HS-5 (cell line): ENCODE data around the gene SH3PXD2B.
"Not testable (repeated sequence)": the region's sequence is repeated elsewhere in the genome, so short reads cannot be mapped to it uniquely, and the experiment has no call there.

ENCODE experiments used
- DNase-seq: peaks from one replicate; pipeline ENCODE4 v3.0.0-alpha.2; 2012; ENCODE audit warnings: low read depth

Gene SH3PXD2B

GRCh38 chr5:172302047-172302710 lies 152.1 kb downstream of the SH3PXD2B start:
- no peak for DNase-seq

DNA sequence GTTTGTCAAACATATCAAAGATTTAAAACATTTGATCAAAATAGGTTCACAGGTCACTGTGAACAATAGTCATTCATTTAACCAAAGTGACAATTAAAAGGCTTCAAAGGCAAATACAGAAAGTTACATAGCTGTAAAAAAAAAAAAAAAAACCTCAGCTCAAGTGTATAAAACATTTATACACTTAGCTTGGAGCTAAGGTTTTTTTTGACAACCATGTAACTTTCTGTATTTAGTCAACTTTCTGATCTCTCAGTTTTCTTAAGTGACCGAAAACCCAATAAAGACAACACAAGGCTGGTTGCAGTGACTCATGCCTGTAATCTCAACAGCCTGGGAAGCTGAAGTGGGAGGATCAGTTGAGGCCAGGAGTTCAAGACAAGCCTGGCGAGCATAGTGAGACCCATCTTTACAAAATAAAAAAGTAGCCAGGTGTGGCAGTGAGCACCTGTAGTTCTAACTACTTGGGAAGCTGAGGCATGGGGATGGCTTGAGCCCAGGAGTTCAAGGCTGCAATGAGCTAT lies 154.3 kb downstream of the SH3PXD2B start:
- DNase-seq, result no peak

- DNase-seq, result no peak
Measured at GRCh38 chr5:172294831-172295230, 159.5 kb downstream of the SH3PXD2B start.

DNA sequence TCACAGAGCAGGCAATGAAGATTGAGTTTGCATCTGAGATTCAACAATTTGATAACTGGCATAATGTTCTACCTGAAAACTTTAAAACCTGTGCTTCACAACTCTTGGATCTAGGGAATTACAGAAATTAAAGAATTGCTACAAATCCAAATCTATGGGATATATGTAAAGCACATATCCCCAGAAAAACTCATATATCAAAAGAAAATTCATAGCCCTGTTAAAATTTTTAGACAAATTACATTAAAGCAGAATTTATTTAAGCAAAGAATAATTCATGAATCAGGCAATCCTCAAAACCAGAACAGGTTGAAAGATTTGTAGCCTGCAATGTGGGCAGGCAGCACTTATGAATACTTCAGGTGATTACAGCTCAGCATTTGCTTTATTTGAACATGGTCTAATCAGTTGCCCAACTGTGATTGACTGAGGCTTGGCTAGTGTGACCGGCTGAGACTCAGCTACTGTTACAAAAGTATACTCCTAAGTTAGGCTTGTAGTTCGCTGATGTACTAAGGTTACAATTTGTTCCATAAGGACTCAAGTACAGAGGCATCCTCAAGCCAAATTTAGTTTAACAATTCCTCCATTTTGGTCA lies 160.5 kb downstream of the SH3PXD2B start:
- DNase-seq, result no peak

DNA sequence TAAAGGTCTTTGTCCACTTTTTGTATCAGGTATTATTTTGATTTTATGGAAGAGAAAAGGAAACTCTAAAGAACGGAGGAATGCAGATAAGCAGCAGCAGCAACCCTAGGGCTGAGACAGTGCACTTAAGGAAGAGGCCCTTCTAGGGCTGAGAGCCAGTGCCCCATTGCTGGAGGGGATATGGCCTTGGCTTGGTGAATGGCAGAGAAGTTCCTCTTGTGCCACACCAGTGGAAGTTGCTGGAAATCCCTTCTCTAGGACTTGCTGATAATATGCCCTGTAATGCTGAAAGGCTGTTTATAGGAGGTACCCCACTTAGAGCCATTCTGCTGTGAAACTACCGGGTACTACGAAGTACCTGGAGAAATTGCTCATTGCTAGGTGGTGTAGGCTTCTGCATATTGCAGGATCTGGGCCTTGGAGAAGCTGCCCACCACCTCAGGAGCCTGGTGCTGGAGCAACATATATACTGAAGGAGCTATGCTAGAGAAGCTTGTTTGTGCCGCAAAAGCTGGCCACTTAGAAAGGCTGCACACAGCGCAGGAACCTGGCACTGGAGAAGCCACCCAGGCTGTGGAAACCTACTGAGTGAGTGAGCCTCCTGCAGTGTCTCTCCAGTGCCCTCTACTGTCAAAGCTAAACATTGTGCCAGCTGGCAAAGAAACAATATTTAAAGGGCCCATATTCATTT lies 161.1 kb downstream of the SH3PXD2B start:
- DNase-seq, result no peak

DNA sequence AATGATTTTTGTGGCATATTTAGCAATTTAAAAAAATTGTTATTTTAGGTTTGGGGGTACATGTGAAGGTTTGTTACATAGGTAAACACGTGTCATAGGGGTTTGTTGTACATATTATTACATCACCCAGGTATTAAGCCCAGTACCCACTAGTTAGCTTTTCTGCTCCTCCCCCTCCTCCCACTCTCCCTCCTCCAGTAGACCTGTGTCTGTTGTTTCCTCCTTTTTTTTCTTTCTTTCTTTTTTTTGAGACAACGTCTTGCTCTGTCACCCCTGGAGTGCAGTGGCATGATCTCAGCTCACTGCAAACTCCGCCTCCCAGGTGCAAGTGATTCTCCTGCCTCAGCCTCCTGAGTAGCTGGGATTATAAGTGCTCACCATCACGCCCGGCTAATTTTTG lies 162.5 kb downstream of the SH3PXD2B start:
- DNase-seq, result not testable (repeated sequence)

- no peak for DNase-seq
Measured at GRCh38 chr5:172288465-172288864, 165.9 kb downstream of the SH3PXD2B start.

- DNase-seq, result not testable (repeated sequence)
Measured at GRCh38 chr5:172287140-172287539, 167.2 kb downstream of the SH3PXD2B start.

DNA sequence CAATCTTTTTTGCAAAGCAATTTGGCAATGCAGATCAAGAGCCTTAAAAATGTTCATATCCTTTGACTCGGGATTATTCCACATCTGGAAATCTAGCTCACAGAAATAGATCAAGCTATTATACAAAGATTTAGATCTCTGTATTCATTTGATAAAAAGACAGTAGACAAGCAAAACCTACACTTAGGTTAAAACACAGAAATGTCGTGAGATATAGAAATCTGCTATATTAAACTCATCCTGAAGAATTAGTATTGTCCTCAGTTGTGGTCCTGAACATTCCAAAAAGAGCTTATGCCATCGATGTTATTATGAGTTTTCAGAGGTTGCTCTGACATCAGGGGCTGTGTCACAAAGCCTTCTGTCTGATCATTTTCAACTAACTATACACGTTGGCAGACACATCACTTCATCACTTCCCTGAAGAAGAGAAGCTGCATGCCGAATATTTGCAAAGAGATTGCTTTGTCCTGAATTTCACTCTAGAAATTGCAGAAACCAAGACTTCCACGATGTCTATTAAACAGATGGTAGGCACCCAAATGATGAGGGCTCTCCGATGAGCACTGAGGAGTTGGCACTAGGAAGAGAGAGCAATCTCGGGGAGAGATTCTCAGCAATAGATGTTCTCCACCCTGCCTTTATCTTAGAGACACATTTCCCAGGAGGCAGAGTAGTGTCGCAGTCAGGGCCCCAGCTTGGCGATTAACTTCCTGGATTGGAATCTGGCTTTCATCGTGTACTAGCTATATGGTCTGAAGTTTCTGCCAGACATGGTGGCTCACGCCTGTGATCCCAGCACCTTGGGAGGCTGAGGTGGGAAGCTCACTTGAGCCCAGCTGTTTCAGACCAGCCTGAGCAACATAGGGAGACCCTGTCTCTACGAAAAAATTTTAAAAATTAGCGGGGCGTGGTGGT lies 168.8 kb downstream of the SH3PXD2B start:
- no peak for DNase-seq

GRCh38 chr5:172284611-172284980 lies 169.7 kb downstream of the SH3PXD2B start:
- no peak for DNase-seq

GRCh38 chr5:172283862-172284610 lies 170.3 kb downstream of the SH3PXD2B start:
- no peak for DNase-seq

- no peak for DNase-seq
Measured at GRCh38 chr5:172283020-172283861, 171.1 kb downstream of the SH3PXD2B start, which contains the start of gene UBTD2. Gene UBTD2 (minus strand): TSS chr5:172283764. CDS start chr5:172283665, 99 bp downstream.

DNA sequence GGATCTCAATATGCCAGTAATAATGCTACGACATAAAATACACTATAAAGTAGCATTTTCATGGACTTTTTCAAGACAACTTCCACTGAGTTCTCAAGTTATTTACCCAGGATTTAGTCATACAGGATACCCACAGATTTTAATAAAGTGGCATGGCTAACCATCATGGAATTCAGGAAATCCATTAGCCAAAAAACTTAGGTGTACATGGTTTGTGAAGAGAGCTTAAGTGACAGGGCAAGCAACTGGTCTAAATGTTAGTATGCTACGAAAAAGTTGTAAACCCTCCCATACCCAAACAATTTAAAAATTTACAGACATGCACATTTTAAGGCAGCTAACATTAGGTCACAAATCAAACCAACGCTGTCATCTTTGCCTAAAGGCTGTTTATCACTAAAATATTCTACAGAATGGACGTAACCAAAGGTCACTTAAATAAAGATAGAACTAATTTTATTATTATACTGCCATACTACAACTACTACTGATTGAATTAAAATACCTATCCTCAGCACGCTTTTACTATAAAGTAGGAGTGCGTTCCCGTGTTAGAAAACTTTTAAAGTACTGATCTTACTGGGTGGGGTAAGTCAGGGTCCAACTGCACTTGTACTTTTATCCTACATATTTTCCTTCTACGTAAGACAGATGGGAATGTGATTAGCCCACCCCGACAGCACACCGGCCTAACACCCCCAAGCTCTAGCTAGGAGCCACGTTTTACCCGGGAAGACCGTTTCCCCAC lies 171.9 kb downstream of the SH3PXD2B start:
- no peak for DNase-seq

GRCh38 chr5:172281346-172281745 lies 173.0 kb downstream of the SH3PXD2B start:
- DNase-seq, result no peak

DNA sequence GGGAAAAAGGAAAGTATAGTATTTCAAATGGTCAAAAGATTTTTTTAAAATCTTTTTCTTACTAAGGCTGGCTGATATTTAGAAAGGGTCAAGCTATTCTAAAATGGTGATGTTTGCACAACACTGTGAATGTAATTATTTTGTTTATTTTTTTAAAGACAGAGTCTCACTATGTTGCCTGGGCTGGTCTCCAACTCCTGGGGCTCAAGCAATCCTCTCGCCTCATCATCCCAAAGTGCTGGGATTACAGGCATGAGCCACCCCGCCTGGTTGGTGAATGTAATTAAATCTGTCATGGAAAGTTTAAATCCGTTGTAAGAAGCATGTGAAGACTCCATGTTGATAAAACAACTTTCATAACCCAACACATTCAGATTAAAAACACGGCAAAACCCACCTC lies 173.4 kb downstream of the SH3PXD2B start:
- no peak for DNase-seq

- DNase-seq, result no peak
Measured at GRCh38 chr5:172280317-172280716, 174.0 kb downstream of the SH3PXD2B start.

GRCh38 chr5:172278356-172278755 lies 176.0 kb downstream of the SH3PXD2B start:
- no peak for DNase-seq

GRCh38 chr5:172276214-172276613 lies 178.1 kb downstream of the SH3PXD2B start:
- no peak for DNase-seq
